Measurements from ENCODE around the gene GLT6D1. TPM values are rescaled to one million over a fixed set of nuclear protein-coding genes. Genes with fewer than 3 reads are reported as not detected.

Gene GLT6D1
- total and polyA plus RNA-seq, 2 donors (not counting 3 experiments of a cell fraction or from before 2014, with no cell fraction given) = not detected

DNA sequence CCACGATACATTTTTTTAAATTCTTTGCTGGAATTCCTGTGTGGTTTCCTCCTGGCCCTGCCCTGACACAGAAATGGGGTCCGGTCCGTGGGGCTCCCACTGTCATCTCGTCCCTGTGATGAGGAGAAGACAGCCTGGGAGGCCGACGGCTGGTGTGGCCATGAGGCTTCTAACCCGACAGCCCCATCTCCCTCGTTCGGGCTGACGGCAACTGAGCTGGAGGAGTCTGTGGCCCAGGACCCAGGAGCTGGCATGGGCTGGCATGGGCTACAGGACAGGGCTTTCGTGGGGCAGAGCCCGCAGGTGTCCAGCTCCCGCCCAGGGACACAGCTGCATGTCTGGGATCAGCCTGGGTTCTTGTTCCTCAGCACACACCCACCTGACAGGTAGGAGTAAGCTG lies 37.6 kb upstream of the GLT6D1 start:
- no peak overlapping the region for H3K4me2 ChIP-seq (ENCODE audit: insufficient read depth, low read length)
- H2AFZ ChIP-seq (ENCODE audit: low read depth, low read length) = no peak overlapping the region
- no peak overlapping the region for H3K27ac ChIP-seq (ENCODE audit: insufficient read depth, low read depth, low read length)
- dilution Hi-C loops (cut with MboI; ENCODE audit: extremely low pct_ligation_motif_present, low sequenced_read_pairs) (no loop called here), intact Hi-C loops (cut with micrococcal nuclease) (no loop called here)
- no peaks in the 10 kb centered on the region for H3K4me1 ChIP-seq (ENCODE audit: control insufficient read depth, extremely low read depth, insufficient read depth, low read length)
- H3K36me3 ChIP-seq (ENCODE audit: control insufficient read depth in 2 of 2, extremely low read depth in 1 of 2, insufficient read depth in 2 of 2, low read length in 2 of 2) = no peaks in the 10 kb centered on the region
- no peak for DNase-seq (ENCODE audit: low read depth, low spot score)
- H3K4me3 ChIP-seq (replicated peaks in 1 of 3; ENCODE audit: insufficient read depth in 1 of 3, low read depth in 1 of 3, low read length in 3 of 3) = no peak overlapping the region
- H3K27me3 ChIP-seq (ENCODE audit: control insufficient read depth in 2 of 2, insufficient read depth in 2 of 2, low read length in 2 of 2) = no peaks in the 10 kb centered on the region
- no peaks in the 10 kb centered on the region for H3K9me1 ChIP-seq (replicated peaks; ENCODE audit: control insufficient read depth, extremely low read depth, insufficient read depth, low read length)
- BruUV-seq (replicated peaks) = no TSS peak
- no peaks in the 10 kb centered on the region for H3K79me2 ChIP-seq (ENCODE audit: control insufficient read depth, insufficient read depth, low read length)
- H3K9me3 ChIP-seq (replicated peaks; ENCODE audit: control insufficient read depth, insufficient read depth, low read length) = no peaks in the 10 kb centered on the region
- POLR2A ChIA-PET = no interaction called here
- H4K20me1 ChIP-seq (replicated peaks; ENCODE audit: control insufficient read depth, extremely low read depth, insufficient read depth, low read length) = no peaks in the 10 kb centered on the region
- CTCF ChIA-PET = no interaction called here
- H3K9ac ChIP-seq (replicated peaks; ENCODE audit: extremely low read depth, insufficient read depth, low read length) = no peak overlapping the region
- FAIRE-seq = no peak
- no peak for TF ChIP-seq MYC (IDR thresholded peaks at IDR 0.05; ENCODE audit: low read depth, low read length)
- no peak for TF ChIP-seq MAX (IDR thresholded peaks at IDR 0.05; ENCODE audit: insufficient read depth, insufficient read length)
- no peak for TF ChIP-seq POLR2AphosphoS5 (IDR thresholded peaks at IDR 0.05; ENCODE audit: insufficient read depth, low read depth, low read length)
- no peak for TF ChIP-seq POLR2A (IDR thresholded peaks at IDR 0.05; ENCODE audit: low read depth, low read length)
- no peak for TF ChIP-seq FOS (IDR thresholded peaks at IDR 0.05; ENCODE audit: borderline replicate concordance, insufficient read depth, low read length)
- no peak for TF ChIP-seq EZH2 (IDR thresholded peaks at IDR 0.05; ENCODE audit: borderline replicate concordance, low read depth, low read length, severe bottlenecking)
- TF ChIP-seq GATA2 (IDR thresholded peaks at IDR 0.05; ENCODE audit: insufficient read depth, insufficient read length, low read depth, low read length) = no peak
- TF ChIP-seq, protein P1, sequence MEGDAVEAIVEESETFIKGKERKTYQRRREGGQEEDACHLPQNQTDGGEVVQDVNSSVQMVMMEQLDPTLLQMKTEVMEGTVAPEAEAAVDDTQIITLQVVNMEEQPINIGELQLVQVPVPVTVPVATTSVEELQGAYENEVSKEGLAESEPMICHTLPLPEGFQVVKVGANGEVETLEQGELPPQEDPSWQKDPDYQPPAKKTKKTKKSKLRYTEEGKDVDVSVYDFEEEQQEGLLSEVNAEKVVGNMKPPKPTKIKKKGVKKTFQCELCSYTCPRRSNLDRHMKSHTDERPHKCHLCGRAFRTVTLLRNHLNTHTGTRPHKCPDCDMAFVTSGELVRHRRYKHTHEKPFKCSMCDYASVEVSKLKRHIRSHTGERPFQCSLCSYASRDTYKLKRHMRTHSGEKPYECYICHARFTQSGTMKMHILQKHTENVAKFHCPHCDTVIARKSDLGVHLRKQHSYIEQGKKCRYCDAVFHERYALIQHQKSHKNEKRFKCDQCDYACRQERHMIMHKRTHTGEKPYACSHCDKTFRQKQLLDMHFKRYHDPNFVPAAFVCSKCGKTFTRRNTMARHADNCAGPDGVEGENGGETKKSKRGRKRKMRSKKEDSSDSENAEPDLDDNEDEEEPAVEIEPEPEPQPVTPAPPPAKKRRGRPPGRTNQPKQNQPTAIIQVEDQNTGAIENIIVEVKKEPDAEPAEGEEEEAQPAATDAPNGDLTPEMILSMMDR (IDR thresholded peaks at IDR 0.05; ENCODE audit: extremely low read depth in 1 of 2, insufficient read depth in 1 of 2, low read depth in 1 of 2, low read length in 2 of 2) = no peak
- TF ChIP-seq JUN (IDR thresholded peaks at IDR 0.05; ENCODE audit: borderline replicate concordance, insufficient read depth, insufficient read length, low read depth) = no peak
